GM12878 (cell line): ENCODE results near the gene RASL10A. TPM values are rescaled to one million over a fixed set of nuclear protein-coding genes. Genes with fewer than 3 reads are reported as not detected.

ENCODE experiments used
- ATAC-seq: fragments of 200-7000 bp; cut with Tn5 transposase; 3 replicates; pipeline ENCODE4 v1.9.1; 2020; ENCODE audit warnings: mild to moderate bottlenecking, moderate library complexity
- BruUV-seq: library from RNA; stranded (reverse); fragments of 400-500 nt; replicated peaks from 2 replicates; lab custom pipeline; 2021; lab: Mats Ljungman, UMichigan
- CTCF ChIA-PET: fragments of 300-600 bp; sonication (Branson Sonifier 250); formaldehyde crosslinking; extraction: SDS; loops from one replicate; lab custom pipeline; 2021; ENCODE audit warnings: inconsistent platforms; lab: Yijun Ruan, JAX
- POLR2A ChIA-PET: fragments of 350-600 bp; formaldehyde crosslinking; extraction: SDS; loops from one replicate; lab custom pipeline; 2021; ENCODE audit warnings: inconsistent platforms; lab: Charles Lee
- RAD21 ChIA-PET: fragments of 300-600 bp; sonication (Branson Sonifier 250); formaldehyde crosslinking; loops from one replicate; lab custom pipeline; 2023; ENCODE audit warnings: antibody characterized with exemption; ENCODE audit not compliant: unreplicated experiment; lab: Charles Lee
- SMC1A ChIA-PET: fragments of 300-600 bp; sonication (Branson Sonifier 250); formaldehyde crosslinking; loops from one replicate; lab custom pipeline; 2023; ENCODE audit not compliant: unreplicated experiment, uncharacterized antibody; lab: Charles Lee
- DNase-seq: peaks from one replicate; pipeline ENCODE4 v3.0.0-alpha.2; 2011; ENCODE audit warnings: low read depth, low spot score
- FAIRE-seq: peaks from 3 replicates; lab custom pipeline; 2011; peaks lifted over from hg19 to GRCh38; lab: Jason Lieb, UNC
- H2AFZ ChIP-seq: 2 replicates; pipeline ENCODE4 v1.6.0; 2011; ENCODE audit warnings: low read depth, low read length, control low read depth; ENCODE audit not compliant: control insufficient read depth
- H3K27ac ChIP-seq: 2 replicates; pipeline ENCODE4 v1.5.1; 2011; ENCODE audit warnings: control low read depth; ENCODE audit not compliant: control insufficient read depth, insufficient read depth
- H3K27me3 ChIP-seq, 2 experiments: replicated peaks in 1 of 2; 2 replicates each; pipeline versions ENCODE4 v1.6.0 to v1.6.1; 2011; ENCODE audit warnings: low read length in 1 of 2; ENCODE audit not compliant: control insufficient read depth in 2 of 2, insufficient read depth in 2 of 2
- H3K36me3 ChIP-seq, 2 experiments: 2 replicates each; pipeline ENCODE4 v1.5.1; 2011; ENCODE audit warnings: low read length in 1 of 2; ENCODE audit not compliant: control insufficient read depth in 2 of 2, insufficient read depth in 2 of 2
- H3K4me1 ChIP-seq: 2 replicates; pipeline ENCODE4 v1.6.1; 2011; ENCODE audit warnings: mild to moderate bottlenecking, low read length, moderate library complexity, mixed read lengths; ENCODE audit not compliant: control insufficient read depth, insufficient read depth
- H3K4me2 ChIP-seq: 2 replicates; pipeline ENCODE4 v1.6.0; 2011; ENCODE audit warnings: control low read depth; ENCODE audit not compliant: control insufficient read depth, insufficient read depth
- H3K4me3 ChIP-seq: fragments of 200-600 bp; sonication (generic); 2 replicates; pipeline ENCODE4 v1.5.1; 2016
- H3K79me2 ChIP-seq: 2 replicates; pipeline ENCODE4 v1.6.0; 2011; ENCODE audit warnings: low read length; ENCODE audit not compliant: control insufficient read depth, insufficient read depth
- H3K9ac ChIP-seq: 2 replicates; pipeline ENCODE4 v1.8.0; 2011; ENCODE audit warnings: low read length, control low read depth, mixed read lengths; ENCODE audit not compliant: control insufficient read depth, insufficient read depth
- H3K9me3 ChIP-seq: replicated peaks from 3 replicates; pipeline ENCODE4 v1.5.1; 2011; ENCODE audit warnings: mild to moderate bottlenecking, low read length; ENCODE audit not compliant: control insufficient read depth, insufficient read depth
- H4K20me1 ChIP-seq: 2 replicates; pipeline ENCODE4 v1.6.0; 2011; ENCODE audit not compliant: control insufficient read depth, insufficient read depth
- CEBPB ChIP-seq, 2 experiments: fragments of 150-350 bp in 1 of 2; IDR thresholded peaks; 2 replicates each; pipeline ENCODE4 v1.6.1; 2012 to 2014; ENCODE audit warnings: low read depth in 2 of 2, low read length in 2 of 2, borderline replicate concordance in 1 of 2, inconsistent platforms in 1 of 2
- CTCF ChIP-seq, 3 experiments: IDR thresholded peaks in 2 of 3; conservative IDR thresholded peaks in 1 of 3; 2 replicates each; pipeline ENCODE4 v1.5.1; 2011; ENCODE audit warnings: low read depth in 3 of 3, low read length in 3 of 3, mild to moderate bottlenecking in 3 of 3, control low read depth in 2 of 3, moderate library complexity in 2 of 3, inconsistent platforms in 1 of 3, mixed read lengths in 1 of 3; ENCODE audit not compliant: control insufficient read depth in 2 of 3, insufficient read depth in 1 of 3; ENCODE audit errors: extremely low read depth in 1 of 3
- EED ChIP-seq: sonication (generic); IDR thresholded peaks from 2 replicates; pipeline ENCODE4 v1.6.1; 2016; ENCODE audit warnings: antibody characterized with exemption, low read depth
- MLLT1 ChIP-seq: fragments of 450-650 bp; IDR thresholded peaks from 2 replicates; pipeline ENCODE4 v1.6.1; 2016; ENCODE audit warnings: mild to moderate bottlenecking
- MTA3 ChIP-seq: IDR thresholded peaks from 2 replicates; pipeline ENCODE4 v1.6.1; 2012; ENCODE audit warnings: low read length, inconsistent platforms, borderline replicate concordance
- NBN ChIP-seq: fragments of 450-650 bp; IDR thresholded peaks from 2 replicates; pipeline ENCODE4 v1.6.1; 2016
- ZSCAN29 ChIP-seq: fragments of 450-650 bp; IDR thresholded peaks from 2 replicates; pipeline ENCODE4 v1.6.1; 2017; ENCODE audit warnings: mild to moderate bottlenecking, moderate library complexity
- WGBS: methylation state at CpG from one replicate; pipeline ENCODE4 v1.1.6; 2016; ENCODE audit warnings: low lambda C conversion rate; ENCODE audit not compliant: insufficient replicate concordance, insufficient coverage; ENCODE audit errors: missing lambda C conversion rate; 5-methylcytosine and 5-hydroxymethylcytosine counted together
- in situ Hi-C: fragments of 300-500 bp; cut with MboI; formaldehyde crosslinking; loops from 9 replicates; pipeline ENCODE4 v1.14.3; 2018; ENCODE audit warnings: mixed read lengths
- intact Hi-C: fragments of 100-400 bp; cut with micrococcal nuclease; formaldehyde crosslinking; loops from one replicate; pipeline ENCODE4 v1.14.2; 2022; ENCODE audit not compliant: unreplicated experiment
- polyA plus RNA-seq, 11 experiments: library from polyadenylated mRNA; depleted of rRNA in 4 of 11; unstranded in 6 of 11; stranded (reverse) in 5 of 11; fragments of >200 nt; fragmentation: Nextera tagmentation in 4 of 11; fragmentation: Illumina TruSeq in 1 of 11; extraction: Ambion mirVana in 4 of 11; extraction: Trizol in 1 of 11; gene quantifications; 1 replicate in 1 of 11; 2 replicates in 10 of 11; pipeline versions ENCODE4 v1.2.1 to v1.2.3, GENCODE V29; 2011 to 2016; ENCODE audit warnings: inconsistent platforms in 2 of 11, missing spikeins in 2 of 11, low read depth in 1 of 11
- total RNA-seq, 4 experiments: library from RNA; depleted of rRNA in 3 of 4; stranded (reverse); fragments of >200 nt in 3 of 4; fragmentation: Illumina TruSeq in 1 of 4; extraction: Trizol in 1 of 4; gene quantifications; 2 replicates each; pipeline versions ENCODE4 v1.2.1 to v1.2.3, GENCODE V29; 2013 to 2021
- TF ChIP-seq, protein P1 (sequence below): IDR thresholded peaks from 2 replicates; pipeline ENCODE4 v1.6.1; 2011; ENCODE audit warnings: low read depth, mild to moderate bottlenecking, low read length, moderate library complexity, borderline replicate concordance; ENCODE audit errors: extremely low read depth

Gene RASL10A
- total and polyA plus RNA-seq, 10 of the 15 experiments (the other 5 are each of a cell fraction or from before 2014, with no cell fraction given): 0.12 to 0.46 (median 0.21) TPM; not detected in 6

GRCh38 chr22:29323641-29324040 lies 8.1 kb upstream of the RASL10A start:
- Histone ChIP-seq H3K36me3 (peaks cover 0 to 21% of the 10 kb centered on the region in 2 experiments; a peak in 2 of 4 replicates), H3K4me2 (no peak overlapping the region), H4K20me1 (no peaks in the 10 kb centered on the region), H3K4me1 (no peaks in the 10 kb centered on the region), H3K9ac (no peak overlapping the region), H3K27me3 (no peaks in the 10 kb centered on the region), H2AFZ (no peak overlapping the region), H3K9me3 (no peaks in the 10 kb centered on the region), H3K27ac (no peak overlapping the region), H3K79me2 (no peaks in the 10 kb centered on the region), H3K4me3 (no peak overlapping the region)
- ChIA-PET RAD21 (no interaction called here), POLR2A (no interaction called here), SMC1A (no interaction called here), CTCF (no interaction called here)
- in situ Hi-C loops: no loop called here
- ATAC-seq (no peak), DNase-seq (no peak), FAIRE-seq (no peak)
- intact Hi-C loops: no loop called here
- TF ChIP-seq EED: no peak
- TF ChIP-seq, protein P1, sequence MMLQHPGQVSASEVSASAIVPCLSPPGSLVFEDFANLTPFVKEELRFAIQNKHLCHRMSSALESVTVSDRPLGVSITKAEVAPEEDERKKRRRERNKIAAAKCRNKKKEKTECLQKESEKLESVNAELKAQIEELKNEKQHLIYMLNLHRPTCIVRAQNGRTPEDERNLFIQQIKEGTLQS: no peak
- no peak for TF ChIP-seq ZSCAN29
- TF ChIP-seq CEBPB (IDR thresholded peaks at IDR 0.05; ENCODE audit: borderline replicate concordance in 1 of 2, low read depth in 2 of 2, low read length in 2 of 2): no peak
- no TSS peak for BruUV-seq

DNA sequence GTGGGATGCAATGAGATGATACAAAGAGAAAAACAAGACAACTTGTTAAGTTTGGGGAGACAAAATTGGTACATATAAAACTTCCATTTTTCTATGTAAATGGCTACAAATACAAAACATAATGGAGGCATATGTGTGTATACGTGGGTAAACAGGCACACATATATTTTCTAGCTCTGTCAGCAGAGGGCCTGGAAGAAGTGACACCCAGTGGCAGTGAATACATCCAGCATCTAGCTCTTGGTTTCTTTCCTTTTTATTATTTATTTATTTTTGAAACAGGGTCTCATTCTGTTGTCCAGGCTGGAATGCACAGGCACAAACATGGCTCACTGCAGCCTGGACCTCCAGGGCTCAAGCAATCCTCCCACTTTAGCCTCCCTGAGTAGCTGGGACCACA lies 5.0 kb upstream of the RASL10A start:
- ATAC-seq: peak; percentile 46; the same call in 2 of the 3 replicates

More for the DNA sequence above, 5.0 kb upstream of the RASL10A start:
- H3K4me1 ChIP-seq: no peaks in the 10 kb centered on the region
- POLR2A ChIA-PET: interaction anchor here (0.6 kb wide), 1 partner anchor 66 kb away, joined by 4 read pairs; no protein-coding TSS in a partner anchor
- BruUV-seq: no TSS peak
- no peak overlapping the region for H3K9ac ChIP-seq
- in situ Hi-C loops: no loop called here
- no peaks in the 10 kb centered on the region for H3K79me2 ChIP-seq
- RAD21 ChIA-PET: no interaction called here
- no peaks in the 10 kb centered on the region for H3K36me3 ChIP-seq
- H4K20me1 ChIP-seq: no peaks in the 10 kb centered on the region
- H3K4me3 ChIP-seq: no peak overlapping the region
- TF ChIP-seq NBN (no peak), MLLT1 (no peak), CTCF (IDR thresholded peaks at IDR 0.05 in 2 of 3, conservative IDR thresholded peaks at IDR 0.05 in 1 of 3; ENCODE audit: control insufficient read depth in 2 of 3, extremely low read depth in 1 of 3, insufficient read depth in 1 of 3, low read depth in 3 of 3, low read length in 3 of 3) (peak in 1 of 3 experiments; percentile 16; a peak in 2 of 6 replicates), MTA3 (no peak)
- H3K4me2 ChIP-seq: no peak overlapping the region
- H3K27me3 ChIP-seq: peaks cover 0 to 3% of the 10 kb centered on the region in 2 experiments; a peak in 3 of 4 replicates
- CTCF ChIA-PET: interaction anchor here (0.6 kb wide), 1 partner anchor 277 kb away, joined by 4 read pairs; no protein-coding TSS in a partner anchor
- FAIRE-seq: no peak
- no peak overlapping the region for H2AFZ ChIP-seq
- no peak for DNase-seq
- intact Hi-C loops: no loop called here
- no peak overlapping the region for H3K27ac ChIP-seq
- whole genome bisulfite sequencing: 58% methylated on average over 1 of the region's 1 CpG
- H3K9me3 ChIP-seq: no peaks in the 10 kb centered on the region
- SMC1A ChIA-PET: interaction anchor here (0.8 kb wide), 1 partner anchor 16 kb away, joined by 3 read pairs; no protein-coding TSS in a partner anchor
